SH-SY5Y (cell line): ENCODE measurements around the gene FAM228B.

ENCODE experiments used
- GATA2 ChIP-seq: IDR thresholded peaks from 2 replicates; pipeline ENCODE4 v1.6.1; 2011; ENCODE audit warnings: mild to moderate bottlenecking, low read depth, low read length
- GATA3 ChIP-seq: IDR thresholded peaks from 2 replicates; pipeline ENCODE4 v1.6.1; 2011; ENCODE audit warnings: low read depth, mild to moderate bottlenecking, low read length, moderate library complexity

- TF ChIP-seq GATA2 (no peak), GATA3 (no peak)
Measured at GRCh38 chr2:24153478-24153877, 30.2 kb downstream of the FAM228B start.
